HepG2 (cell line): ENCODE results near the gene PIM1. TPM values are rescaled to one million over a fixed set of nuclear protein-coding genes. Genes with fewer than 3 reads are reported as not detected.
A peak's percentile ranks its signal among the peaks of the same experiment; 100 is the strongest.

Source experiments
- ARID5B ChIP-seq: IDR thresholded peaks from 2 replicates; pipeline ENCODE4 v1.4.0; 2020; ENCODE audit warnings: mild to moderate bottlenecking, missing genetic modification reagents
- CBFB ChIP-seq: sonication (generic); formaldehyde crosslinking; IDR thresholded peaks from 2 replicates; pipeline ENCODE4 v1.4.0; 2020; ENCODE audit warnings: missing genetic modification reagents
- FOXP4 ChIP-seq: sonication (generic); formaldehyde crosslinking; IDR thresholded peaks from 2 replicates; pipeline ENCODE4 v1.4.0; 2020; ENCODE audit warnings: missing genetic modification reagents
- HMG20A ChIP-seq: IDR thresholded peaks from 2 replicates; pipeline ENCODE4 v1.6.1; 2016; ENCODE audit warnings: borderline replicate concordance
- KAT8 ChIP-seq: IDR thresholded peaks from 2 replicates; pipeline ENCODE4 v1.6.1; 2016; ENCODE audit warnings: missing genetic modification reagents, missing compliant biosample characterization
- KDM1A ChIP-seq: IDR thresholded peaks from 2 replicates; pipeline ENCODE4 v1.6.1; 2016; ENCODE audit warnings: missing compliant biosample characterization
- NONO ChIP-seq, 2 experiments: fragments of 450-650 bp in 1 of 2; sonication (generic) in 1 of 2; formaldehyde crosslinking in 1 of 2; IDR thresholded peaks in 1 of 2; conservative IDR thresholded peaks in 1 of 2; 2 replicates each; pipeline versions ENCODE4 v1.6.1 to v1.8.0; 2017 to 2022; ENCODE audit warnings: mild to moderate bottlenecking in 1 of 2, missing genetic modification reagents in 1 of 2, moderate library complexity in 1 of 2
- SMAD1 ChIP-seq: sonication (generic); formaldehyde crosslinking; IDR thresholded peaks from 2 replicates; pipeline ENCODE4 v1.4.0; 2020; ENCODE audit warnings: missing genetic modification reagents, low read depth, mild to moderate bottlenecking, borderline replicate concordance
- TBP ChIP-seq: sonication (generic); formaldehyde crosslinking; IDR thresholded peaks from 2 replicates; pipeline ENCODE4 v1.5.0; 2020; ENCODE audit warnings: missing genetic modification reagents
- TCF7 ChIP-seq: sonication (generic); IDR thresholded peaks from 2 replicates; pipeline ENCODE4 v1.6.1; 2016; ENCODE audit warnings: antibody characterized with exemption, low read depth
- ZC3H4 ChIP-seq: sonication (generic); formaldehyde crosslinking; IDR thresholded peaks from 2 replicates; pipeline ENCODE4 v1.4.0; 2020; ENCODE audit warnings: missing genetic modification reagents, borderline replicate concordance
- ZFP62 ChIP-seq: sonication (generic); formaldehyde crosslinking; IDR thresholded peaks from 2 replicates; pipeline ENCODE4 v1.4.0; 2020; ENCODE audit warnings: missing genetic modification reagents
- ZMYM4 ChIP-seq: sonication (generic); formaldehyde crosslinking; IDR thresholded peaks from 2 replicates; pipeline ENCODE4 v1.8.1; 2023; ENCODE audit warnings: mild to moderate bottlenecking, missing genetic modification reagents
- ZNF407 ChIP-seq: sonication (generic); formaldehyde crosslinking; IDR thresholded peaks from one replicate; pipeline ENCODE4 v1.5.1; 2020; ENCODE audit warnings: mild to moderate bottlenecking, missing genetic modification reagents; ENCODE audit errors: not compliant biosample characterization
- polyA plus RNA-seq, 8 experiments: library from polyadenylated mRNA; depleted of rRNA in 3 of 8; stranded (reverse) in 7 of 8; unstranded in 1 of 8; fragments of >200 nt; fragmentation: Illumina TruSeq in 4 of 8; extraction: Trizol in 4 of 8; gene quantifications; 2 replicates each; pipeline versions ENCODE4 v1.2.1 to v1.2.3, GENCODE V29; 2011 to 2016; ENCODE audit warnings: low read depth in 4 of 8, missing spikeins in 1 of 8, mixed read lengths in 1 of 8; ENCODE audit not compliant: insufficient read depth in 1 of 8
- total RNA-seq, 5 experiments: library from RNA; depleted of rRNA; stranded (reverse); fragments of >200 nt; fragmentation: Illumina TruSeq; extraction: Trizol; gene quantifications; 2 replicates each; pipeline ENCODE4 v1.2.3, GENCODE V29; 2016; ENCODE audit warnings: low read depth in 1 of 5

Gene PIM1
- total and polyA plus RNA-seq, 2 of the 13 experiments (the other 11 are each of a cell fraction or from before 2014, with no cell fraction given) = 29.4 to 117 TPM

GRCh38 chr6:37127961-37128862, 41.7 kb upstream of the PIM1 start (continued):
- TF ChIP-seq ARID5B (peak; percentile 95), KAT8 (peak; percentile 60), ZFP62 (CRISPR knock-in tag) (no peak), SMAD1 (no peak), ZC3H4 (CRISPR knock-in tag) (no peak), ZNF407 (CRISPR knock-in tag) (no peak), TBP (CRISPR knock-in tag) (no peak), CBFB (CRISPR knock-in tag) (peak; percentile 86), TCF7 (peak; percentile 61), FOXP4 (CRISPR knock-in tag) (peak; percentile 85), KDM1A (CRISPR knock-in tag) (no peak), NONO (IDR thresholded peaks at IDR 0.05) (no peak), NONO (CRISPR knock-in tag; conservative IDR thresholded peaks at IDR 0.05) (peak; percentile 56; the same call in 1 of the 2 replicates), HMG20A (peak; percentile 74), ZMYM4 (CRISPR knock-in tag) (peak; percentile 82)
